Adipocyte (in vitro differentiated cells): ENCODE data around the gene UBE2Q2.
"Not testable (repeated sequence)": the region's sequence is repeated elsewhere in the genome, so short reads cannot be mapped to it uniquely, and the experiment has no call there.

Experiments used
- DNase-seq: peaks from one replicate; pipeline ENCODE4 v3.0.0-alpha.2; 2015; ENCODE audit warnings: low read depth
- H3K27me3 ChIP-seq: replicated peaks from 2 replicates; pipeline ENCODE4 v1.7.0; 2013; ENCODE audit warnings: mild to moderate bottlenecking, low read length, moderate library complexity; ENCODE audit not compliant: control insufficient read depth, insufficient read depth
- H3K36me3 ChIP-seq: 2 replicates; pipeline ENCODE4 v1.7.0; 2013; ENCODE audit warnings: low read length, mild to moderate bottlenecking, moderate library complexity; ENCODE audit not compliant: control insufficient read depth, insufficient read depth, severe bottlenecking
- H3K4me1 ChIP-seq: 2 replicates; pipeline ENCODE4 v1.7.0; 2013; ENCODE audit warnings: mild to moderate bottlenecking, low read length, moderate library complexity; ENCODE audit not compliant: control insufficient read depth, insufficient read depth
- H3K4me3 ChIP-seq: 2 replicates; pipeline ENCODE4 v1.7.0; 2013; ENCODE audit warnings: mild to moderate bottlenecking, low read length, moderate library complexity
- H3K9ac ChIP-seq: 2 replicates; pipeline ENCODE4 v1.7.0; 2013; ENCODE audit warnings: mild to moderate bottlenecking, low read length, moderate library complexity
- H3K9me3 ChIP-seq: 2 replicates; pipeline ENCODE4 v1.7.0; 2013; ENCODE audit warnings: mild to moderate bottlenecking, low read length, moderate library complexity; ENCODE audit not compliant: control insufficient read depth

The UBE2Q2 gene

GRCh38 chr15:75905231-75905630 lies 62.0 kb downstream of the UBE2Q2 start:
- H3K9ac ChIP-seq = no peak overlapping the region
- no peaks in the 10 kb centered on the region for H3K27me3 ChIP-seq
- no peaks in the 10 kb centered on the region for H3K9me3 ChIP-seq
- H3K36me3 ChIP-seq = peaks cover 17% of the 10 kb centered on the region
- DNase-seq = no peak
- peaks cover 19% of the 10 kb centered on the region for H3K4me1 ChIP-seq
- H3K4me3 ChIP-seq = peak overlapping the region; percentile 99

- not testable (repeated sequence) for H3K27me3 ChIP-seq, DNase-seq, H3K4me1 ChIP-seq, H3K9ac ChIP-seq, H3K9me3 ChIP-seq, H3K4me3 ChIP-seq
- H3K36me3 ChIP-seq = peaks cover 37% of the 10 kb centered on the region
Observed at GRCh38 chr15:75910355-75910754, 67.1 kb downstream of the UBE2Q2 start.

- Histone ChIP-seq H3K9me3 (no peaks in the 10 kb centered on the region), H3K4me3 (no peak overlapping the region), H3K36me3 (peaks cover 54% of the 10 kb centered on the region), H3K9ac (no peak overlapping the region), H3K4me1 (peaks cover 5% of the 10 kb centered on the region), H3K27me3 (no peaks in the 10 kb centered on the region)
- DNase-seq = no peak
Observed at GRCh38 chr15:75916978-75917377, 73.7 kb downstream of the UBE2Q2 start.

- no peaks in the 10 kb centered on the region for H3K9me3 ChIP-seq
- no peak overlapping the region for H3K4me3 ChIP-seq
- no peak overlapping the region for H3K9ac ChIP-seq
- DNase-seq = no peak
- peaks cover 16% of the 10 kb centered on the region for H3K4me1 ChIP-seq
- H3K27me3 ChIP-seq = no peaks in the 10 kb centered on the region
- H3K36me3 ChIP-seq = peaks cover 50% of the 10 kb centered on the region
Observed at GRCh38 chr15:75918135-75918534, 74.9 kb downstream of the UBE2Q2 start.

GRCh38 chr15:75920079-75920478 lies 76.8 kb downstream of the UBE2Q2 start:
- Histone ChIP-seq H3K4me3 (no peak overlapping the region), H3K27me3 (no peaks in the 10 kb centered on the region), H3K9ac (no peak overlapping the region), H3K9me3 (no peaks in the 10 kb centered on the region), H3K36me3 (peaks cover 30% of the 10 kb centered on the region), H3K4me1 (peaks cover 18% of the 10 kb centered on the region)
- DNase-seq = no peak

GRCh38 chr15:75921732-75922703 lies 78.8 kb downstream of the UBE2Q2 start:
- Histone ChIP-seq H3K9ac (no peak overlapping the region), H3K4me1 (peaks cover 31% of the 10 kb centered on the region), H3K4me3 (peak overlapping the region; percentile 51), H3K36me3 (peaks cover 21% of the 10 kb centered on the region), H3K9me3 (no peaks in the 10 kb centered on the region), H3K27me3 (no peaks in the 10 kb centered on the region)
- peak; percentile 69 for DNase-seq

GRCh38 chr15:75923756-75924155 lies 80.5 kb downstream of the UBE2Q2 start:
- no peaks in the 10 kb centered on the region for H3K9me3 ChIP-seq
- no peak for DNase-seq
- peaks cover 4% of the 10 kb centered on the region for H3K36me3 ChIP-seq
- no peak overlapping the region for H3K9ac ChIP-seq
- peaks cover 31% of the 10 kb centered on the region for H3K4me1 ChIP-seq
- no peak overlapping the region for H3K4me3 ChIP-seq
- H3K27me3 ChIP-seq = no peaks in the 10 kb centered on the region

GRCh38 chr15:75924576-75924975 lies 81.3 kb downstream of the UBE2Q2 start:
- DNase-seq = no peak

GRCh38 chr15:75925440-75925839 lies 82.2 kb downstream of the UBE2Q2 start:
- no peaks in the 10 kb centered on the region for H3K27me3 ChIP-seq
- peaks cover 9% of the 10 kb centered on the region for H3K36me3 ChIP-seq
- H3K9me3 ChIP-seq = no peaks in the 10 kb centered on the region
- no peak for DNase-seq
- no peak overlapping the region for H3K4me3 ChIP-seq
- peaks cover 31% of the 10 kb centered on the region for H3K4me1 ChIP-seq
- no peak overlapping the region for H3K9ac ChIP-seq

More at GRCh38 chr15:75924576-75924975, 81.3 kb downstream of the UBE2Q2 start:
- Histone ChIP-seq H3K4me3 (no peak overlapping the region), H3K9ac (no peak overlapping the region), H3K9me3 (no peaks in the 10 kb centered on the region), H3K36me3 (peaks cover under 1% of the 10 kb centered on the region), H3K27me3 (no peaks in the 10 kb centered on the region), H3K4me1 (peaks cover 31% of the 10 kb centered on the region)

- Histone ChIP-seq H3K9ac (no peak overlapping the region), H3K4me3 (no peak overlapping the region), H3K27me3 (no peaks in the 10 kb centered on the region), H3K4me1 (peaks cover 27% of the 10 kb centered on the region), H3K9me3 (no peaks in the 10 kb centered on the region), H3K36me3 (peaks cover 24% of the 10 kb centered on the region)
- DNase-seq = no peak
Observed at GRCh38 chr15:75926931-75927330, 83.7 kb downstream of the UBE2Q2 start.

GRCh38 chr15:75927601-75928000 lies 84.4 kb downstream of the UBE2Q2 start:
- H3K9me3 ChIP-seq = no peaks in the 10 kb centered on the region
- H3K4me1 ChIP-seq = peaks cover 20% of the 10 kb centered on the region
- no peak overlapping the region for H3K9ac ChIP-seq
- no peak overlapping the region for H3K4me3 ChIP-seq
- peaks cover 27% of the 10 kb centered on the region for H3K36me3 ChIP-seq
- H3K27me3 ChIP-seq = no peaks in the 10 kb centered on the region
- no peak for DNase-seq
